H1 (cell line): Measurements from ENCODE around the gene KRT80.

Experiments used
- CTCF ChIP-seq, 3 experiments: IDR thresholded peaks; 1 replicate in 2 of 3; 2 replicates in 1 of 3; pipeline versions ENCODE4 v1.5.1 to v1.6.1; 2011; ENCODE audit warnings: low read length in 3 of 3, mild to moderate bottlenecking in 3 of 3, inconsistent platforms in 2 of 3, low read depth in 1 of 3, moderate library complexity in 1 of 3; ENCODE audit not compliant: insufficient read depth in 1 of 3; ENCODE audit errors: control extremely low read depth in 1 of 3
- E2F6 ChIP-seq: IDR thresholded peaks from 2 replicates; pipeline ENCODE4 v1.6.1; 2012; ENCODE audit warnings: inconsistent platforms
- EZH2 ChIP-seq: fragments of 200-600 bp; sonication (generic); IDR thresholded peaks from 2 replicates; pipeline ENCODE4 v1.7.1; 2012; ENCODE audit warnings: low read depth, mild to moderate bottlenecking, moderate library complexity, low read length, inconsistent platforms; ENCODE audit not compliant: severe bottlenecking
- GABPA ChIP-seq: IDR thresholded peaks from 2 replicates; pipeline ENCODE4 v1.6.1; 2011; ENCODE audit warnings: mild to moderate bottlenecking, low read length, moderate library complexity, borderline replicate concordance; ENCODE audit not compliant: insufficient read depth
- JUND ChIP-seq: IDR thresholded peaks from 2 replicates; pipeline ENCODE4 v1.6.1; 2011; ENCODE audit warnings: mild to moderate bottlenecking, improper control_type of control experiment, low read length
- POLR2AphosphoS5 ChIP-seq: IDR thresholded peaks from 2 replicates; pipeline ENCODE4 v1.6.1; 2011; ENCODE audit warnings: low read depth, low read length
- SP1 ChIP-seq: IDR thresholded peaks from 2 replicates; pipeline ENCODE4 v1.6.1; 2011; ENCODE audit warnings: low read depth, low read length

GRCh38 chr12:52149182-52149641 is 42.6 kb downstream of the KRT80 start:
- TF ChIP-seq CTCF (IDR thresholded peaks at IDR 0.05; ENCODE audit: control extremely low read depth in 1 of 3, insufficient read depth in 1 of 3, low read depth in 1 of 3, low read length in 3 of 3) (no peak), SP1 (no peak), GABPA (no peak), E2F6 (no peak), JUND (no peak), EZH2 (no peak), POLR2AphosphoS5 (no peak)
